ENCODE data around the gene VN1R5.
"Not testable (repeated sequence)": the region's sequence is repeated elsewhere in the genome, so short reads cannot be mapped to it uniquely, and the experiment has no call there.

GRCh38 chr1:247220280-247220679, 35.6 kb upstream of the VN1R5 start:
- not testable (repeated sequence) for TF ChIP-seq CTCF (conservative IDR thresholded peaks at IDR 0.05; ENCODE audit: low read length); EZH2phosphoT487 (IDR thresholded peaks at IDR 0.05; ENCODE audit: borderline replicate concordance, low read depth, low read length)
